ENCODE results near the gene IPO9.
"Not testable (repeated sequence)": the region's sequence is repeated elsewhere in the genome, so short reads cannot be mapped to it uniquely, and the experiment has no call there.

IPO9 gene

GRCh38 chr1:201849372-201850052, 20.6 kb downstream of the IPO9 start:
- no peak for DNase-seq

- peak; percentile 96 for DNase-seq
Observed at GRCh38 chr1:201850053-201850397, 21.1 kb downstream of the IPO9 start.

- DNase-seq, result no peak
Observed at GRCh38 chr1:201851949-201852348, 23.0 kb downstream of the IPO9 start.

GRCh38 chr1:201856722-201857121, 27.8 kb downstream of the IPO9 start:
- DNase-seq, result not testable (repeated sequence)

DNA sequence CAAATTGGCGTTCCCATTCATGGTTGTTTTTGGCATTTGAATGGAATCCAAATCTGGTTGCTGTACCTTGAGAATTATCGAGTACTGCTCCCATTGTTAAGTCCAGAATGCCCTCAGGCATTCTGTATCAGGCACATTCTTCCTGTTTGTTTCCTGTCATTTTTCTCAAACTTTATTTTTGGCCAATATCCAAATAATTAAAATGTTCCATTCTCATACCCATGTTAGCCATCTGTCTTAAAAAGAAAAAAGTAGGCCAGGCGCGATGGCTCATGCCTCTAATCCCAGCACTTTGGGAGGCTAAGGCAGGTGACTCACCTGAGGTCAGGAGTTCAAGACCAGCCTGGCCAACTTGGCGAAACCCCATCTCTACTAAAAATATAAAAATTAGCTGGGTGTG, 30.5 kb downstream of the IPO9 start:
- DNase-seq, result peak; percentile 12

- no peak for DNase-seq
Observed at GRCh38 chr1:201861448-201861847, 32.5 kb downstream of the IPO9 start.

DNA sequence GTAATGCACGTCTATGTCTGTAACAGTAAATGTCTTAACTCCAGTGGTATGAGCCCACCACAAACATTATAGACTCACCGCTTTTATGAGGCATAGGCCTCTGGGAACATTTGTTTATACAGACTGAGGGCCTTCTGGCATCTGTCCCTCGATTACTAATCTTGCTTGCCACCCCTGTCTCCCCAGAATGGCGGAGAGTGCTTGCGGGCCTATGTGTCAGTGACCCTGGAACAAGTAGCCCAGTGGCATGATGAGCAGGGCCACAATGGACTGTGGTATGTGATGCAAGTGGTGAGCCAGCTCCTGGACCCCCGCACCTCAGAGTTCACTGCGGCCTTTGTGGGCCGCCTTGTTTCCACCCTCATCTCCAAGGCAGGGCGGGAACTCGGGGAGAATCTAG, 41.4 kb downstream of the IPO9 start:
- DNase-seq, result peak; percentile 44

DNA sequence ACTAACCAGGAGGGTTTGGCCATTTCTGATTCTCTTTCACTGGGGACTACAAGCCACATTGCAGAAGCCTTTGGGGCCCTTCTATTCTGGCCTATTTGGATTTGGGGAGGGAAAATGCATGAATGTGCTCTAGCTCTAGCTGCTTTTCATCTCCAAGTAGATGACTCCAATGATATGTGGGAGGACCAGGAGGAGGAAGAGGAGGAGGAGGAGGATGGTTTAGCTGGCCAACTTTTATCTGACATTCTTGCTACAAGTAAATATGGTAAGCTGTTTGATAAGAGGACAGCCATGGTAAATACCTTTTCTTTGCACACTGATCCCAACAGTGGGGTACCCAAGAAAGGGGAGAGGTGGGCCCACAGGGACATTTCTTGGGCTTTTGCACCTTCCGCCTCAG, 45.7 kb downstream of the IPO9 start:
- no peak for DNase-seq

- peak; percentile 32 for DNase-seq
Observed at GRCh38 chr1:201876148-201876818, 47.3 kb downstream of the IPO9 start.

- DNase-seq, result peak; percentile 49
Observed at GRCh38 chr1:201877877-201878401, 49.0 kb downstream of the IPO9 start.

GRCh38 chr1:201880928-201881571, 52.1 kb downstream of the IPO9 start:
- DNase-seq, result no peak

GRCh38 chr1:201881617-201882016, 52.7 kb downstream of the IPO9 start:
- DNase-seq, result no peak

- peak; percentile 92 for DNase-seq
Observed at GRCh38 chr1:201882665-201883132, 53.7 kb downstream of the IPO9 start.

DNA sequence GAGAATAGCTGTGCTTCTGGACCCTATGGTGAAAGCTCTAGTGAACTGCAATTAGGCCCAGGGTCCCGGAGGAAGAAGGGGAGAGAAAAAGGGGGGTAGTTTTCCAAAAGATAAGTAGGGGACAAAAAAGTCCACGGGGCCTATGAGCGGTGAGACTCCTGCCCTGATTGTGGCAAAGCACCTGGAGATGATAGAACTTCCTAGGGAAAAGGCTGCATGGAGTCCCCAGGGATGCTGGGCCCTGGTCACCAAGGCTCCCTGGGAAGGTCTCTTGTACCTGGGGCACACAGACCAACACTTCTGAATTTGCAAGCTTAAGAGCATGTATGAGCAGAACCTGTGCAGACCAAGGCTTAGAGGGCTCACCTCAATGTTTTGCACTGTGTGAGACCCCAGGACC, 54.3 kb downstream of the IPO9 start:
- DNase-seq, result no peak

DNA sequence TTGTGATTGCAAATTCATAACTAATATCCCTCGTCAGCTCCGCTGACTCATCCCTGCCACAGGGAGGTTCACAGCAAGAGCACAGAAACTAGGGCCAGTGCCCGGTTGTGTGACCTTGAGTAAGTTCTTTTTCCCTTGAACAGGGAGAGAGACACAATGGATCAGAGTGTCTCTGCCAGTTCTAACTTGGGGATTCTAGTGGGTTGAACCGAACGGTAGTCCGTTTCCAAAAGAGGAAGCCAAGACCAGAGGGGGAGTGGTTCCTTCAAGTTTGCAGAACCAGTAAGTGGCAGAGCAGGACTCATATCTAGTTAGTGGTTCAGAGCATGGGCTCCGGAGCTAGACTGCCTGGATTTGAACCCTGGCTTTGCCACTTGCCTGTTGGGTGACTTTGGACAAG, 54.8 kb downstream of the IPO9 start:
- DNase-seq, result peak; percentile 29

- no peak for DNase-seq
Observed at GRCh38 chr1:201884425-201884824, 55.5 kb downstream of the IPO9 start.

GRCh38 chr1:201885531-201886075, 56.6 kb downstream of the IPO9 start:
- DNase-seq, result peak; percentile 49

- DNase-seq, result no peak
Observed at GRCh38 chr1:201886103-201886885, 57.3 kb downstream of the IPO9 start.

GRCh38 chr1:201887116-201887866, 58.3 kb downstream of the IPO9 start:
- DNase-seq, result no peak

DNA sequence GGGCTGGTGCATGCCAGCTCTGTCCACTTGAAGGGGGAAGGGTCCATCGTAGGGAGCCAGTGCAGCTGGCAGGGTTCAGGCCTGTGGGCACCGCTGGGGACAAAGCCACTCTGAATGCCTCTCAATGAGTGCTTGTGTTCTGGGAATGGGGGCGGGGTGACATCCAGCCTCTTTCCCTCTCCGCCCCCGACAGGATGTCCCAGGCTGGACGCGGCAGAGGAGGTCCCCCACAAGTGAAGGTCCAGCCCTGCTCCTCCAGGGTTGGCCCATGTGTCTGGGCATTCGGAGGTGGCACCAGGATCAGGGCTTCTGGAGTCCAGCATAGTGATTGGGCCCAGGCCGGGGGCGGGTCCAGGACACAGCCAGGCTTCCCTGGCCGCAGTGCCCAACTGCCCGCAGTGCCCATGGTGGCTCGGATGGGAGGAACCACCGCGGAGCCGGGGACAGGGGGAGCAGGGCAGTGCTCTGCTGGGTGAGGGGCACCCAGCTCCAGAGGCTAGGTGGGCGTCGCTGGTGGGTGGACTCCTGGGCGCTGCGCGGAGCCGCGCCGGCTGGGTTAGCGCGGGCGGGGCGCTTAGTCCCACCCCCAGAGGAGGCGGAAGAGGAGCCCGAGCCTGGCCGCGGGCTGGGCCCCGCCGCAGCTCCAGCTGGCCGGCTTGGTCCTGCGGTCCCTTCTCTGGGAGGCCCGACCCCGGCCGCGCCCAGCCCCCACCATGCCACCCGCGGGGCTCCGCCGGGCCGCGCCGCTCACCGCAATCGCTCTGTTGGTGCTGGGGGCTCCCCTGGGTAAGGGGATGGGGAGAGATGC, 59.5 kb downstream of the IPO9 start, which contains the start of gene SHISA4:
TSS of gene SHISA4 (plus strand) at position 617 of the 808 bp plus-strand sequence. CDS start at position 714, 97 bp downstream.
- peak; percentile 47 for DNase-seq
